K562 (cell line): Measurements from ENCODE around the gene PIMREG. TPM values are rescaled to one million over a fixed set of nuclear protein-coding genes. Genes with fewer than 3 reads are reported as not detected.

Experiments
- CBFA2T2 ChIP-seq: fragments of 450-650 bp; conservative IDR thresholded peaks from 2 replicates; pipeline ENCODE4 v1.6.1; 2017; ENCODE audit warnings: mild to moderate bottlenecking
- JUND ChIP-seq, 2 experiments: IDR thresholded peaks; 2 replicates in 1 of 2; 3 replicates in 1 of 2; pipeline ENCODE4 v1.6.1; 2011; ENCODE audit warnings: borderline replicate concordance in 2 of 2, low read depth in 2 of 2, low read length in 2 of 2, improper control_type of control experiment in 1 of 2, missing biosample characterization in 1 of 2, missing genetic modification characterization in 1 of 2, missing genetic modification reagents in 1 of 2
- MAFG ChIP-seq: fragments of 450-650 bp; conservative IDR thresholded peaks from 2 replicates; pipeline ENCODE4 v1.6.1; 2016; ENCODE audit warnings: missing genetic modification characterization, missing compliant biosample characterization
- ZNF165 ChIP-seq: fragments of 250-450 bp; sonication (Bioruptor Pico); IDR thresholded peaks from 2 replicates; pipeline ENCODE4 v1.4.0; 2020; ENCODE audit warnings: borderline replicate concordance
- ZNF24 ChIP-seq: fragments of 450-650 bp; IDR thresholded peaks from 2 replicates; pipeline ENCODE4 v1.6.1; 2016
- polyA plus RNA-seq, 8 experiments: library from polyadenylated mRNA; depleted of rRNA in 4 of 8; stranded (reverse) in 5 of 8; unstranded in 3 of 8; fragments of >200 nt; fragmentation: Nextera tagmentation in 2 of 8; fragmentation: Illumina TruSeq in 1 of 8; extraction: Ambion mirVana in 2 of 8; extraction: Trizol in 1 of 8; gene quantifications; 2 replicates each; pipeline versions ENCODE4 v1.2.1 to v1.2.3, GENCODE V29; 2011 to 2014; ENCODE audit warnings: inconsistent platforms in 1 of 8, missing spikeins in 1 of 8
- total RNA-seq, 7 experiments: library from RNA; depleted of rRNA in 6 of 7; stranded (reverse); fragments of >200 nt in 6 of 7; fragmentation: Illumina TruSeq in 2 of 7; extraction: Trizol in 2 of 7; gene quantifications; 2 replicates each; pipeline versions ENCODE4 v1.2.1 to v1.2.3, GENCODE V29; 2011 to 2021; ENCODE audit warnings: low replicate concordance in 1 of 7
- TF ChIP-seq, protein P1 (sequence below), 2 experiments: fragments of 450-650 bp; IDR thresholded peaks; 2 replicates each; pipeline ENCODE4 v1.6.1; 2016; ENCODE audit warnings: mild to moderate bottlenecking in 2 of 2, borderline replicate concordance in 1 of 2, low read depth in 1 of 2, moderate library complexity in 1 of 2
- TF ChIP-seq, protein P2 (sequence below), 2 experiments: fragments of 450-650 bp in 1 of 2; sonication (generic) in 1 of 2; formaldehyde crosslinking in 1 of 2; IDR thresholded peaks in 1 of 2; conservative IDR thresholded peaks in 1 of 2; 2 replicates each; pipeline versions ENCODE4 v1.6.1 to v1.8.1; 2016 to 2023; ENCODE audit warnings: mild to moderate bottlenecking in 2 of 2, moderate library complexity in 2 of 2, inconsistent platforms in 1 of 2, missing genetic modification reagents in 1 of 2
- TF ChIP-seq, protein P3 (sequence below): fragments of 450-650 bp; IDR thresholded peaks from 2 replicates; pipeline ENCODE4 v1.6.1; 2016
- TF ChIP-seq, protein P4 (sequence below): fragments of 250-450 bp; sonication (Bioruptor Pico); IDR thresholded peaks from 2 replicates; pipeline ENCODE4 v1.5.0; 2020; ENCODE audit warnings: mild to moderate bottlenecking
- TF ChIP-seq, protein P5 (sequence below): fragments of 450-650 bp; IDR thresholded peaks from 2 replicates; pipeline ENCODE4 v1.6.1; 2016; ENCODE audit warnings: borderline replicate concordance

The PIMREG gene
- total and polyA plus RNA-seq, 9 of the 15 experiments (the other 6 are each of a cell fraction or from before 2014, with no cell fraction given), result 1.1 to 16.7 (median 9.4) TPM

DNA sequence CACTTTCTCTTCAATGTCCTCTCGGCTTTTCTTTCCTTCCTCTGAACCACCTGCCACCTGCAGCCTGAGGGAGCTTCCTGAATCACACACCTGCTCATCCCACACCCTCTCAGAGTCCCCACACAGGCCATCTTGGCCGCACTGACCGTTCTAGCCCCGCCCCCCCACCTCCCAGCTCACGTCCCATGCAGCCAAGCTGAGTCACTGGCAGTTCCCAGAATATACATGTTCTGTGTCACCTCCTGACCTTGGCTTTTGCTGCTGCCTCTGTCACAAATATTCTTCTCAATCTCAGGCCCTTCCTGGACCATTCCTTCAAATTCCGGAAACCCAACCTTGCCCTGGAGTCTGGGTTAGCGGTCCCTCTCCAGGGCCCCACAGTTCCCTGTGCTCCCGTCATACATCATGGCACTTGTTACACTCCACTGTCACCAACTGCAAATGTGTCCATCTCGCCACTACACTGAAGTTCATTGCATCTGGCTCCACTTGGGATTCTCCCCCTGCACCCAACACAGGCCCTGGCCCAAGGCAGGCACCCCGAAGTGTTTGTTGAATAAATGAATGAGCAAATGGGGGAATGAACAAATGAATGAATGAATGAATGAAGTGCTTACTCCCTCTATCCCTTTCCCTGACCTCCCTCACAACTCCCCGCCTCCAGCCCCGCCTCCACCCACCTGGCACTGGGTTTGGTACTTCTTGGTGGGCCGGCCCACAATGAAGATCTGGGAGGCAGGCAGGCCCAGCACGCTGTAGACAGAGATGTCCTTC, 12.8 kb downstream of the PIMREG start (continued):
- TF ChIP-seq, protein P1, sequence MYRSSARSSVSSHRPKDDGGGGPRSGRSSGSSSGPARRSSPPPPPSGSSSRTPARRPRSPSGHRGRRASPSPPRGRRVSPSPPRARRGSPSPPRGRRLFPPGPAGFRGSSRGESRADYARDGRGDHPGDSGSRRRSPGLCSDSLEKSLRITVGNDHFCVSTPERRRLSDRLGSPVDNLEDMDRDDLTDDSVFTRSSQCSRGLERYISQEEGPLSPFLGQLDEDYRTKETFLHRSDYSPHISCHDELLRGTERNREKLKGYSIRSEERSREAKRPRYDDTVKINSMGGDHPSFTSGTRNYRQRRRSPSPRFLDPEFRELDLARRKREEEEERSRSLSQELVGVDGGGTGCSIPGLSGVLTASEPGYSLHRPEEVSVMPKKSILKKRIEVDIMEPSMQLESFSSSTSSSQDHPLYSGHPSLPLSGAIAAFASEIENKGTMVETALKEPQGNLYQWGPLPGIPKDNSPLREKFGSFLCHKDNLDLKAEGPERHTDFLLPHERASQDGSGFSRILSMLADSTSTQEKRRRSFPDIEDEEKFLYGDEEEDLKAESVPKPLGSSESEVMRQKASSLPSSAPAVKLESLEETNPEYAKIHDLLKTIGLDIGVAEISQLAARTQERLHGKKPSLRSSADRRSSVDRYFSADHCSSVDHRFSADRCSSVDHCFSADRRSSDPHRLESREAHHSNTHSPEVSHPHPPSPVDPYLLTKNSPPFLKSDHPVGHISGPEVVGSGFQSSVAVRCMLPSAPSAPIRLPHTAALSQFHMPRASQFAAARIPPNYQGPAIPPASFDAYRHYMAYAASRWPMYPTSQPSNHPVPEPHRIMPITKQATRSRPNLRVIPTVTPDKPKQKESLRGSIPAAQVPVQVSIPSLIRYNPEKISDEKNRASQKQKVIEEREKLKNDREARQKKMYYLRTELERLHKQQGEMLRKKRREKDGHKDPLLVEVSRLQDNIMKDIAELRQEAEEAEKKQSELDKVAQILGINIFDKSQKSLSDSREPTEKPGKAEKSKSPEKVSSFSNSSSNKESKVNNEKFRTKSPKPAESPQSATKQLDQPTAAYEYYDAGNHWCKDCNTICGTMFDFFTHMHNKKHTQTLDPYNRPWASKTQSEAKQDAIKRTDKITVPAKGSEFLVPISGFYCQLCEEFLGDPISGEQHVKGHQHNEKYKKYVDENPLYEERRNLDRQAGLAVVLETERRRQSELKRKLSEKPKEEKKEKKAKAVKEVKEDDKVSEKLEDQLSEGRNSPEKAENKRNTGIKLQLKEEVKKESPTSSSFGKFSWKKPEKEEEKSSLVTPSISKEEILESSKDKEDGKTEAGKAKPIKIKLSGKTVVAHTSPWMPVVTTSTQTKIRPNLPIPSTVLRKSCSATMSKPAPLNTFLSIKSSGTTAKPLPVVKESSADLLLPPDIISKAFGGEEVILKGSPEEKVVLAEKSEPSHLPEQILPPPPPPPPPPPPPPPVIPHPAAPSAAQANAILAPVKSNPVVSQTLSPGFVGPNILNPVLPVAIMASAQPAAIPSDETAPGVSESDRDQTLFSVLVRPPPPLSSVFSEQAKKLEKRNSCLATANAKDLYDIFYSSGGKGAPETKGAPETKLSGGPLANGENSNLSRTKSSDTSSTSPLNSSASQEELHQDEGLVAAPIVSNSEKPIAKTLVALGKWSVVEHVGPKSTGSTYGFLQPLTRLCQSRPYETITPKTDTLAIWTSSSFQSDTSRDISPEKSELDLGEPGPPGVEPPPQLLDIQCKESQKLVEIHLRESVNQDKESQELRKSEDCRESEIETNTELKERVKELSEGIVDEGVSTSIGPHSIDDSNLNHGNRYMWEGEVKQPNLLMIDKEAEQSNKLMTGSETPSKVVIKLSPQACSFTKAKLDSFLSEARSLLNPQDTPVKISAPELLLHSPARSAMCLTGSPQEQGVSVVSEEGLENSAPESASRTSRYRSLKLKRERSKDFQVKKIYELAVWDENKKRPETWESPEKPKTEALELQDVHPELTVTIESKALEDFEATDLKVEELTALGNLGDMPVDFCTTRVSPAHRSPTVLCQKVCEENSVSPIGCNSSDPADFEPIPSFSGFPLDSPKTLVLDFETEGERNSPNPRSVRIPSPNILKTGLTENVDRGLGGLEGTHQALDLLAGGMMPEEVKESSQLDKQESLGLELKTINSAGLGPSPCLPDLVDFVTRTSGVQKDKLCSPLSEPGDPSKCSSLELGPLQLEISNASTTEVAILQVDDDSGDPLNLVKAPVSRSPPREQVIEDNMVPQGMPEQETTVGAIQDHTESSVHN (IDR thresholded peaks at IDR 0.05; ENCODE audit: borderline replicate concordance in 1 of 2, low read depth in 1 of 2), result no peak
- peak; percentile 35; the same call in 1 of the 2 replicates for TF ChIP-seq CBFA2T2
- TF ChIP-seq, protein P2, sequence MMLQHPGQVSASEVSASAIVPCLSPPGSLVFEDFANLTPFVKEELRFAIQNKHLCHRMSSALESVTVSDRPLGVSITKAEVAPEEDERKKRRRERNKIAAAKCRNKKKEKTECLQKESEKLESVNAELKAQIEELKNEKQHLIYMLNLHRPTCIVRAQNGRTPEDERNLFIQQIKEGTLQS (IDR thresholded peaks at IDR 0.05), result peak; percentile 73
- TF ChIP-seq, protein P2 (CRISPR knock-in tag; conservative IDR thresholded peaks at IDR 0.05), result no peak
- TF ChIP-seq, protein P3, sequence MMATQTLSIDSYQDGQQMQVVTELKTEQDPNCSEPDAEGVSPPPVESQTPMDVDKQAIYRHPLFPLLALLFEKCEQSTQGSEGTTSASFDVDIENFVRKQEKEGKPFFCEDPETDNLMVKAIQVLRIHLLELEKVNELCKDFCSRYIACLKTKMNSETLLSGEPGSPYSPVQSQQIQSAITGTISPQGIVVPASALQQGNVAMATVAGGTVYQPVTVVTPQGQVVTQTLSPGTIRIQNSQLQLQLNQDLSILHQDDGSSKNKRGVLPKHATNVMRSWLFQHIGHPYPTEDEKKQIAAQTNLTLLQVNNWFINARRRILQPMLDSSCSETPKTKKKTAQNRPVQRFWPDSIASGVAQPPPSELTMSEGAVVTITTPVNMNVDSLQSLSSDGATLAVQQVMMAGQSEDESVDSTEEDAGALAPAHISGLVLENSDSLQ, result peak; percentile 28; the same call in 1 of the 2 replicates
- peak; percentile 90 for TF ChIP-seq JUND (IDR thresholded peaks at IDR 0.05; ENCODE audit: borderline replicate concordance, low read depth, low read length)
- TF ChIP-seq JUND (tag; IDR thresholded peaks at IDR 0.05; ENCODE audit: borderline replicate concordance, low read depth, low read length), result peak; percentile 90; the same call in 2 of the 3 replicates
- TF ChIP-seq, protein P4, sequence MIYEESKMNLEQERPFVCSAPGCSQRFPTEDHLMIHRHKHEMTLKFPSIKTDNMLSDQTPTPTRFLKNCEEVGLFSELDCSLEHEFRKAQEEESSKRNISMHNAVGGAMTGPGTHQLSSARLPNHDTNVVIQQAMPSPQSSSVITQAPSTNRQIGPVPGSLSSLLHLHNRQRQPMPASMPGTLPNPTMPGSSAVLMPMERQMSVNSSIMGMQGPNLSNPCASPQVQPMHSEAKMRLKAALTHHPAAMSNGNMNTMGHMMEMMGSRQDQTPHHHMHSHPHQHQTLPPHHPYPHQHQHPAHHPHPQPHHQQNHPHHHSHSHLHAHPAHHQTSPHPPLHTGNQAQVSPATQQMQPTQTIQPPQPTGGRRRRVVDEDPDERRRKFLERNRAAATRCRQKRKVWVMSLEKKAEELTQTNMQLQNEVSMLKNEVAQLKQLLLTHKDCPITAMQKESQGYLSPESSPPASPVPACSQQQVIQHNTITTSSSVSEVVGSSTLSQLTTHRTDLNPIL (CRISPR knock-in tag), result no peak
- peak; percentile 55 for TF ChIP-seq MAFG (tag)
- peak; percentile 93 for TF ChIP-seq ZNF24
- TF ChIP-seq ZNF165 (CRISPR knock-in tag), result no peak
- TF ChIP-seq, protein P5, sequence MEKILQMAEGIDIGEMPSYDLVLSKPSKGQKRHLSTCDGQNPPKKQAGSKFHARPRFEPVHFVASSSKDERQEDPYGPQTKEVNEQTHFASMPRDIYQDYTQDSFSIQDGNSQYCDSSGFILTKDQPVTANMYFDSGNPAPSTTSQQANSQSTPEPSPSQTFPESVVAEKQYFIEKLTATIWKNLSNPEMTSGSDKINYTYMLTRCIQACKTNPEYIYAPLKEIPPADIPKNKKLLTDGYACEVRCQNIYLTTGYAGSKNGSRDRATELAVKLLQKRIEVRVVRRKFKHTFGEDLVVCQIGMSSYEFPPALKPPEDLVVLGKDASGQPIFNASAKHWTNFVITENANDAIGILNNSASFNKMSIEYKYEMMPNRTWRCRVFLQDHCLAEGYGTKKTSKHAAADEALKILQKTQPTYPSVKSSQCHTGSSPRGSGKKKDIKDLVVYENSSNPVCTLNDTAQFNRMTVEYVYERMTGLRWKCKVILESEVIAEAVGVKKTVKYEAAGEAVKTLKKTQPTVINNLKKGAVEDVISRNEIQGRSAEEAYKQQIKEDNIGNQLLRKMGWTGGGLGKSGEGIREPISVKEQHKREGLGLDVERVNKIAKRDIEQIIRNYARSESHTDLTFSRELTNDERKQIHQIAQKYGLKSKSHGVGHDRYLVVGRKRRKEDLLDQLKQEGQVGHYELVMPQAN, result no peak
